ENCODE results near the gene FBH1. TPM values are rescaled to one million over a fixed set of nuclear protein-coding genes. Genes with fewer than 3 reads are reported as not detected.
A peak's percentile ranks its signal among the peaks of the same experiment; 100 is the strongest.
"Not testable (repeated sequence)": the region's sequence is repeated elsewhere in the genome, so short reads cannot be mapped to it uniquely, and the experiment has no call there.

Gene FBH1
- total RNA-seq, 1 donor from 2014 or later = 87.4 TPM

DNA sequence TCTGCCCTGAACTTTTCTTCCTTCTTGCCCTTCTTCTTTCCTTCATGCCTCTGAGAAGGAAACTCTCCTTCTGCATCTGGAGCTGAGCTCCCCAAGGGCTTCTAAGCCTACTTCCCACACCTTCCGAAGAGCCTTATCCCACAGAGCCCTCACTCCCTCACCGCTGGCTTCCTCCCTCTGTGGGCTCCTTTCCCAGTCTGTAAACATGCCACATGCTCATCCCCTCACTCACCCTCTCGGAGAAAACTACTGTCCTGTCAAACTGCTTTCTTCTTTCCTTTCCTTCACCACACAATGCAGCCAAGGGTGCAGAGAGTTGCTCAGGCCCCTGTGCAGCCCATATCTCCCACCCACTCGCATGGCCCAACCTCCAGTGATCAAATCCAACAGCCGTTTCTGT lies 18.4 kb upstream of the FBH1 start:
- no peak for DNase-seq (ENCODE audit: low spot score, unreplicated experiment)
- Mint-ChIP-seq H3K36me3 (ENCODE audit: insufficient read depth) (peaks cover 26% of the 10 kb centered on the region), H3K27me3 (no peaks in the 10 kb centered on the region), H3K4me1 (ENCODE audit: low read depth) (peaks cover 11% of the 10 kb centered on the region), H3K4me3 (ENCODE audit: low read depth) (no peak overlapping the region), H3K9me3 (ENCODE audit: low read depth) (peaks cover 7% of the 10 kb centered on the region), H3K27ac (peak overlapping the region; percentile 7)
- TF ChIP-seq, protein P1, sequence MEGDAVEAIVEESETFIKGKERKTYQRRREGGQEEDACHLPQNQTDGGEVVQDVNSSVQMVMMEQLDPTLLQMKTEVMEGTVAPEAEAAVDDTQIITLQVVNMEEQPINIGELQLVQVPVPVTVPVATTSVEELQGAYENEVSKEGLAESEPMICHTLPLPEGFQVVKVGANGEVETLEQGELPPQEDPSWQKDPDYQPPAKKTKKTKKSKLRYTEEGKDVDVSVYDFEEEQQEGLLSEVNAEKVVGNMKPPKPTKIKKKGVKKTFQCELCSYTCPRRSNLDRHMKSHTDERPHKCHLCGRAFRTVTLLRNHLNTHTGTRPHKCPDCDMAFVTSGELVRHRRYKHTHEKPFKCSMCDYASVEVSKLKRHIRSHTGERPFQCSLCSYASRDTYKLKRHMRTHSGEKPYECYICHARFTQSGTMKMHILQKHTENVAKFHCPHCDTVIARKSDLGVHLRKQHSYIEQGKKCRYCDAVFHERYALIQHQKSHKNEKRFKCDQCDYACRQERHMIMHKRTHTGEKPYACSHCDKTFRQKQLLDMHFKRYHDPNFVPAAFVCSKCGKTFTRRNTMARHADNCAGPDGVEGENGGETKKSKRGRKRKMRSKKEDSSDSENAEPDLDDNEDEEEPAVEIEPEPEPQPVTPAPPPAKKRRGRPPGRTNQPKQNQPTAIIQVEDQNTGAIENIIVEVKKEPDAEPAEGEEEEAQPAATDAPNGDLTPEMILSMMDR (IDR thresholded peaks at IDR 0.05; ENCODE audit: unreplicated experiment) = no peak

DNA sequence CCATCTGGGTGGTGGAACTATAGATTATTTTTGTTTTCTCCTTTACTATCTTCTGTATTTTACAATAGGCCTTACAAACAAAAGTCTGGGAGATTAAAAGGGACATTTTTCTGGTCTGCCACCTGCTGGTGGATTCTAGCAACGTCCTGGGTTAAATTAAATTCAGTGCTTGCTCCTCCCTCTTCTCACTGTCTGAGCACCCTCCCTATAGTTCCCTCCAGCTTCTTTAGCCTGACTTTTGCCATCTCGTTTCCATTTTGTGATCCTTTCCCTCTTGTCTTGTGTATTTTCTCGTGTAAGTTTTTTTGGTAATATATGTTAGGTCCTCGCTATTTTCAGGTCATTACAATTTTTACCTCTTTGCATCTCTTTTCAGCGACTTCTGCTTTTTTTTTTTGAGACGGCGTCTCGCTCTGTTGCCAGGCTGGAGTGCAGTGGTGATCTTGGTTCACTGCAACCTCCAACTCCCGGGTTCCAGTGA lies 16.5 kb upstream of the FBH1 start:
- H3K36me3 Mint-ChIP-seq (ENCODE audit: insufficient read depth) = peaks cover 30% of the 10 kb centered on the region
- DNase-seq (ENCODE audit: low spot score, unreplicated experiment) = peak; percentile 39
- no peaks in the 10 kb centered on the region for H3K27me3 Mint-ChIP-seq
- H3K9me3 Mint-ChIP-seq (ENCODE audit: low read depth) = peaks cover 4% of the 10 kb centered on the region
- TF ChIP-seq, protein P1 (IDR thresholded peaks at IDR 0.05; ENCODE audit: unreplicated experiment) = peak; percentile 80
- no peaks in the 10 kb centered on the region for H3K4me1 Mint-ChIP-seq (ENCODE audit: low read depth)
- no peak overlapping the region for H3K4me3 Mint-ChIP-seq (ENCODE audit: low read depth)
- no peak overlapping the region for H3K27ac Mint-ChIP-seq

GRCh38 chr10:5876181-5876768 lies 13.8 kb upstream of the FBH1 start:
- TF ChIP-seq, protein P1 (IDR thresholded peaks at IDR 0.05; ENCODE audit: unreplicated experiment) = no peak
- Mint-ChIP-seq H3K27me3 (no peaks in the 10 kb centered on the region), H3K36me3 (ENCODE audit: insufficient read depth) (peaks cover 20% of the 10 kb centered on the region), H3K9me3 (ENCODE audit: low read depth) (no peaks in the 10 kb centered on the region), H3K4me3 (ENCODE audit: low read depth) (no peak overlapping the region), H3K4me1 (ENCODE audit: low read depth) (peaks cover 4% of the 10 kb centered on the region), H3K27ac (peak overlapping the region; percentile 37)
- DNase-seq (ENCODE audit: low spot score, unreplicated experiment) = no peak

- peaks cover 22% of the 10 kb centered on the region for H3K36me3 Mint-ChIP-seq (ENCODE audit: insufficient read depth)
- not testable (repeated sequence) for H3K4me1 Mint-ChIP-seq (ENCODE audit: low read depth); H3K27me3 Mint-ChIP-seq; H3K4me3 Mint-ChIP-seq (ENCODE audit: low read depth); H3K27ac Mint-ChIP-seq; DNase-seq (ENCODE audit: low spot score, unreplicated experiment); H3K9me3 Mint-ChIP-seq (ENCODE audit: low read depth)
Measured at GRCh38 chr10:5877041-5877440, 13.0 kb upstream of the FBH1 start.

DNA sequence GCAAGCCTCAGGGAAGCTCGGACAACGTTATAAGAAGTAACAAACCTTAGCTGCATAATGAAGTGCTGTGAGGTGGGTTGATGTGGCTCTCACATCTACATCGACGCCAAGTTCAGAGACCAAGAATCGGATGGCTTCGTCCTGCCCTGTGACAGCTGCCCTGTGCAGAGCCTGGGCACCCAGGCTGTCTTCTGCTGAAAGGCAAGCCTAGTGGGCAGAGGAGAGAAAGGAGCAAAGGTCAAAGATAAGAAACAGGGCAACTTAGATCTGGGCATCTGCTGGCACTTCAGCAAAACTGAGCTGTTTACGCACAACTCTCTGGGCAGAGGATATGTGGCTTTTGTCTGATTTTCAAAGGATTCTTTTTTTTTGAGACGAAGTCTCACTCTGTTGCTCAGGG lies 7.1 kb upstream of the FBH1 start:
- TF ChIP-seq, protein P1 (IDR thresholded peaks at IDR 0.05; ENCODE audit: unreplicated experiment) = no peak
- Mint-ChIP-seq H3K27ac (no peak overlapping the region), H3K9me3 (ENCODE audit: low read depth) (no peaks in the 10 kb centered on the region), H3K4me1 (ENCODE audit: low read depth) (peaks cover 31% of the 10 kb centered on the region), H3K36me3 (ENCODE audit: insufficient read depth) (peaks cover 37% of the 10 kb centered on the region), H3K4me3 (ENCODE audit: low read depth) (no peak overlapping the region), H3K27me3 (peaks cover 3% of the 10 kb centered on the region)
- DNase-seq (ENCODE audit: low spot score, unreplicated experiment) = no peak

GRCh38 chr10:5885619-5886018 lies 4.4 kb upstream of the FBH1 start:
- no peak for DNase-seq (ENCODE audit: low spot score, unreplicated experiment)
- Mint-ChIP-seq H3K4me1 (ENCODE audit: low read depth) (peaks cover 36% of the 10 kb centered on the region), H3K27me3 (peaks cover 3% of the 10 kb centered on the region), H3K4me3 (ENCODE audit: low read depth) (peak overlapping the region; percentile 2), H3K36me3 (ENCODE audit: insufficient read depth) (peaks cover 29% of the 10 kb centered on the region), H3K27ac (peak overlapping the region; percentile 65), H3K9me3 (ENCODE audit: low read depth) (no peaks in the 10 kb centered on the region)
- TF ChIP-seq, protein P1 (IDR thresholded peaks at IDR 0.05; ENCODE audit: unreplicated experiment) = no peak

Measured in progenitor cell of endocrine pancreas (in vitro differentiated cells).